HG02870 (cell line): ENCODE data around the gene NECTIN1.

Experiments
- ATAC-seq: cut with Tn5 transposase; IDR thresholded peaks from one replicate; pipeline ENCODE4 v1.9.1; 2021; ENCODE audit warnings: mild to moderate bottlenecking, moderate library complexity; ENCODE audit not compliant: unreplicated experiment

The NECTIN1 gene, protein sequence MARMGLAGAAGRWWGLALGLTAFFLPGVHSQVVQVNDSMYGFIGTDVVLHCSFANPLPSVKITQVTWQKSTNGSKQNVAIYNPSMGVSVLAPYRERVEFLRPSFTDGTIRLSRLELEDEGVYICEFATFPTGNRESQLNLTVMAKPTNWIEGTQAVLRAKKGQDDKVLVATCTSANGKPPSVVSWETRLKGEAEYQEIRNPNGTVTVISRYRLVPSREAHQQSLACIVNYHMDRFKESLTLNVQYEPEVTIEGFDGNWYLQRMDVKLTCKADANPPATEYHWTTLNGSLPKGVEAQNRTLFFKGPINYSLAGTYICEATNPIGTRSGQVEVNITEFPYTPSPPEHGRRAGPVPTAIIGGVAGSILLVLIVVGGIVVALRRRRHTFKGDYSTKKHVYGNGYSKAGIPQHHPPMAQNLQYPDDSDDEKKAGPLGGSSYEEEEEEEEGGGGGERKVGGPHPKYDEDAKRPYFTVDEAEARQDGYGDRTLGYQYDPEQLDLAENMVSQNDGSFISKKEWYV

DNA sequence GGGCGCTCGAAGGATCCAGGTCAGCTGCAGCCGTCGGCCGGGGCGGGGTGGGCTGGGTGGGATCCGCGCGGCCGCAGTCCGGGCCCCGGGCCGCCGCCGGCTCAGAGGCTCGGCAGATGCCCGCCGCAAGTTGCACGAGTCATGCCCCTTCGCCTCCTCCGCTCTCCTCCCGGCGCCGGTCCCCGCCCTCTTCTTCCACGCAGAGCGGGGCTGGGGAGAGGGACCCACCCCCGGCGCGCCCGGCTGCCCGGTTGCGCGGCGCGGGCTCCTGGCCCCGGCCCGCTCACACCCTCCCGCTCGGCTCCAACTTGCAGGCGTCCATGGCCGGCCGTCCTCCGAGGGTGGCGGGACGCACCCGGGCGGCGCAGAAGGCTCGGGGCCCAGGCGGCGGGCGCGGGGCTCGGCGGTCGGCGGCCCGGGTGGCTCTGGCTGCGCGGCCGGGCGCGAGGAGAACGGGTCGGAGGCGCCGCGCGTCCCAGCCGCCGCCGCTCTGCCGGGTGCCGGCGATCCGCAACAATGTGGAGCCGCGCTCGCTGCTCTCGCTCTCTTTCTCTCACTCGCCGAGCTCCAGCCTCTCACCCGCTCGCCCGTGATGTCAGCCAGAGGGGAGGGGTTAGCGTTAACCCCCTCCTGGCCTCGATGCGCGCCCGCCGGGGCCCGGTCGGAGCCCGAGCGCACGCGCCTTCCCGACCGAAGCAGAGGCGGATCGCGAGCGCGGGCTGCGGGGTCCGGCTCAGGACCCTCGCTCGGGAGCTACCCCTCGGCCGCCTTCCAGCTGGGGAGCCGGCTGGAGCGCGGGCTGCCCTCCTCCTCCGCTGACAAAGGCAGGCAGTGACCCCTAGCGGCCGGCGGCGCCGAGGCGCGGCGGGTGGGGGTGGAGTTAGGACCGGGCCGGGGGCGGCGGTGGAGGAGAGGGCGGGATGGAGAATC lies at the start of gene NECTIN1:
TSS of gene NECTIN1 (minus strand) at position 550 of the 930 bp plus-strand sequence. CDS start 647 bp downstream, outside the sequence.
- ATAC-seq, result peak; percentile 80

DNA sequence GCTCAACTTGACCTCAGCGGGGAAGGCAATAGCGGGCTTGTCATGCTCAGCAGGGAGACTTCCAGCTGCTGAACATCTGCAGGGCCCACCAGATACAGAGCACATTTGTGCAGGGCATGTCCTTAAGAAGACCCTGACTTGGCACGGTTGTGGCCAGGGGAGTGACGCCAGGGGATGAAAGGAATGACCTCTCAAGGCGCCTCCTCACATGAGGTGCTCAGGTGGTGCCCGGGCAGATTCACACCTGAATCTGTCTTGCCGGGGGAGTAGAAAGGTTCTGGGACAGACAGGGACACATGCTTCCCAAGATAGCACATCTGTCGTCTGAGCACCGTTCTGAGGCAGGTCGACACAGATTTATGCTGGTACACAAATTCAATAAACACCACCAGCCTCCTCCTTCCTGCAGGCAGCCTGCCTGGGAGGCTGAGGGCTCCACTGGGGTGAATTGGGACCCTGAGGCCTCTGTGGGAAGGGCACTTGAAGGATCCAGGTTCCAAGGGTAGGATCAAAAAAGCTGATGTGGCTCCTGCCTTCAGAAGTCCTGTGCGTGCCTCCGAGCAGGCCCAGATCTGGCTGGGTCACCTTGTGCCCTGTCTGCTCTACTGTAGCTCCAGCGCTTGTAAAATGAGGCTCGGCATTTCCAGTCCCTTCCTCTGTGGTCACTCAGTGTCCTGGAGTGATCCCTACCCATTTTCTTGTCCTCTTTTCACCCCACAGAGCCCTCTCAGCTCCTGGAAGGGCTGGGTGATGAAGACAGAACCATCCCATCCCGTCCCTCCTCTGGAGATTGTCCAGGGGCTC lies 49.6 kb upstream of the NECTIN1 start:
- ATAC-seq, result no peak

DNA sequence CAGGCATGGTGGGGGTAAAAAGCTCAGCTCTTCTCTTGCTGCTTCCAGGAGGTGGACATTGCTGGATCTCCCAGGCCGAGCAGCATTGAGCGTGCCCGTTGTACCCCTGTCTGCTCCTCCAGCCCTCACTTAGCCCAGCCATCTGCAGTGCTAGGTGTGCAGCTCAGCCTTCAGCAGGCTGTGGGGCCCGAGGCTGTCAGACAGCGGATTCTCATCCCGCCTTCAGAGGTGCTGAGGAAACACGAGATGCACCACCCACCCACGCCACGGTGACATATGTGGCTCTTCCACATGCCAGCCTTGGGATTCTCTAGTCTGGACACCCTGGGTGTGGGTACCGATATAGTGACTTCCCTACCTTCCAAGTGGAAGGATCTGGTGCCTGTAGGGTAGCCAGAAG lies 48.9 kb upstream of the NECTIN1 start:
- ATAC-seq, result no peak

DNA sequence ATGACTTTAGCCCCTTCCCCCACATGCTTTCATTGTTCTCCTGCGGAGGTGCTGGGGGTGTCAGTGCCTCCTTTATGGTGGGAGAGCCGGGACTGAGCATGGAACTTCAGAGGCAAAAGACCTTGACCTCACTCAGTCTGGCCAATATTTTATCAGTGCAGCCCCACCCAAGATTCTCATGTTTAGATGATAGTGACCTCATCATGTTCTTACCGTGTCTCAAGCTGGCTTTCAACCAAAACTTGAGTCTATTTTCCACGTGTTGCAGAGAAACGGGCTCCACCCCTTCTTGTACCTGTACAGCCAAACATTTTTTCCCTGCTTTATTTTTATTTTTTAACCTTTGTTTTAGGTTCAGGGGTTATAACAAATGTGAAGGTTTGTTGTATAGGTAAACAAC lies 47.7 kb upstream of the NECTIN1 start:
- ATAC-seq, result no peak

DNA sequence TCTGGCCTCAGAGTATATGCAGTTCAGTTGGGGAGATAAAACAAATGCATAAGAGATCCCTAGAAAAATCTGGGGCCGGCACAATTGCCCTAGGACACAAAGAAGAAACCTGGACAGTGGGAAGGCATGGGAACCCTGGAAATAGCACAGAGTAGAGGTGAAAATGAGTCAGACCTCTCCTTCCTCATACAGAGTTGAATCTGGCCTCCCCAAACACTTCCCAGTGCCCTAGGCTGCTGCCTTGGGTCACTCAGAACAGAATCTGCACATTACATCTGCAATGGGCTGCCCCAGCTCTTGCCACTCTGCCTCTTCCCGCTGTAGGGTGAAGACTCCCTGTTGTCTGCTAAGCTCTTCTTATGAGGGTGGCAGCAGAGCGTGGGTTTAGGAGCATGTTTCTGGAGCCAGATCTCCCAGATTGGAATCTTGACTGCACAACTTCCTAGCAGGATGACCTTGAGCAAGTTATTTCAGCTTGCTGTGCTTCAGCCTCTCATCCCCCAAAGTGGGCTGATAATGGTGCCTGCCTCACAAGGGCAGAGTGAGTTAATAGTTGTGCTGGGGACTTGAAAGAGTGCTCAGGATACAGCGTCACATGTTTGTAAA lies 47.1 kb upstream of the NECTIN1 start:
- ATAC-seq, result no peak

DNA sequence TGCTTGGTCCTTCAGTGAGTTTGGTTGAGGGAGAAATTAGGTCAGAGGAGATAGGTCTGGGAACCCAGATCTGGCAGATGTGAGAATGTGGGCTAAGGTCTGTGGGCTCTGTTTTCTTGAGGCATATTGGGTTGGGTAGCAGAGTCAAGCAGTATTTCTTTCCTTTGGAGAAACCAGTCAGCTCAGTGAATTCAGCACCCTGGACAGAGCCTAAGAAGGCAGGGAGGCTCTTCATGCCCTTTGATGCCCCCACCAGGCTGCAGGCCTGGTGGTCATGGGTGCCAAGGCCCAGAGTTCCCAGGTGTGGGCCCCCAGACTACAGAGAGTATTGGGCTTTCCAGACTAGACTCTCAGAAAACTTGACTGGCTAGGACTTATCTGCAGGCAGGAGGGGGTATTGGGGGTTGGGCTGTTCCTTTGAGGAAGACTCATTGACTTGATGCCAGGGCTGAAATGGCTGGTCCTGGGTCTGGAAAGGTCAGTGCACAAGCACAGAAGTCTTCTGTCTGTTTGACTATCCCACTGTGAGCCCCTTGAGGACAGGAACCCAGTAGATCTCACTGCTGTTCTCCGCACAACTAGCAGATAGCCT lies 45.3 kb upstream of the NECTIN1 start:
- no peak for ATAC-seq

DNA sequence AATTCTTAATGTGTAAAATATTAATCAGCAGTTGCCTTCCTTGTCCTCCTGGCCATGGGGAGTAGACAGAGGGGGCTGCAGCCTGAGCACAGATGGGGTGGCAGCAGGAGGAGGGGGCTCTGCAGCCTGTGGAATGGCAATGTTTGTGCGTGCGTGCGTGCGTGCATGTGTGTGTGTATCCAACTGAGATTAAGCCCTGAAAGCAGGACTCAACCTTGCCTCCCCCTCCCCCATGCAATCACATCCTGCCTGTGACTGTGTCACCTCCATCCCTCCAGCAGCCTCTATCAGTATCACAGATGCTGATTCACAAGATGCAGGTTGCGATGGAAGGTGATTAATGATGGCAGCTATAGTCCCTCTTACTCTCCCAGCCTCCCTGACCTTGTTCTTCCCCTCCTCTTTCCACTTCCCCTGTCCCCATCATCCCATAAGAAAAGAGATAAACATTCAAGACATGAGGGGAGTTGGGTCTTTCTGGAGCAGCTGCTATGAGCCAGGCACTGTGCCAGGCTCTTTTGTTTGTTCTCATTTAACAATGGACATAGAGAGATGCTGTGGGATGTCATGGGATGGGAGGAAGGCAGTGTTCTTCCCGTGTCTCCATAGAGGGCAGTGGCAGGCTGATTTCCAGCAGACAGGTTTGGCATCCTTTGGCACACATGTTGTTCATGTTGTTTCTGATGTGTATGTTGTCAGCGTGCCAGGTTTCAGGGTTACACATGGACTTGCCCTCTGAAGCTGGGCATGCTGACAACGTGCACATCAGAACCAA lies 43.8 kb upstream of the NECTIN1 start:
- no peak for ATAC-seq

DNA sequence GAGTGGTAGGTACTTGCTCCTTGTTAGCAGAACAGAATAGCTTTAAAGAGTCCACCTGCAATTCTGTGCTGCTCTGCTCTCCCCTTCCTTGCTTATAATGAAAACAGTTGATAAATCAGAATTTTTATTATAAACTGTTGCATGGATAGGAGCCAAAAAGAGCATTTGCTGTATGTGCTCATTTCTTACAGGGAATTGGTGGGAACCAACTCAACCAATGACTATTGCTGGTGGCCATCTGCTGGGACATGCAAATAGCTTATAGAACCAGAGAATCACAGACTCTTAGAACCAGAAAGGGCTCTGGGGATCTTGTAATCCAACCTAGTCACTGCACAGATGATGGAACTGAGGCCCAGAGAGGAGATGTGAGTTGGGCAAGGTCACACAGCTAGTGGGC lies 43.1 kb upstream of the NECTIN1 start:
- no peak for ATAC-seq

DNA sequence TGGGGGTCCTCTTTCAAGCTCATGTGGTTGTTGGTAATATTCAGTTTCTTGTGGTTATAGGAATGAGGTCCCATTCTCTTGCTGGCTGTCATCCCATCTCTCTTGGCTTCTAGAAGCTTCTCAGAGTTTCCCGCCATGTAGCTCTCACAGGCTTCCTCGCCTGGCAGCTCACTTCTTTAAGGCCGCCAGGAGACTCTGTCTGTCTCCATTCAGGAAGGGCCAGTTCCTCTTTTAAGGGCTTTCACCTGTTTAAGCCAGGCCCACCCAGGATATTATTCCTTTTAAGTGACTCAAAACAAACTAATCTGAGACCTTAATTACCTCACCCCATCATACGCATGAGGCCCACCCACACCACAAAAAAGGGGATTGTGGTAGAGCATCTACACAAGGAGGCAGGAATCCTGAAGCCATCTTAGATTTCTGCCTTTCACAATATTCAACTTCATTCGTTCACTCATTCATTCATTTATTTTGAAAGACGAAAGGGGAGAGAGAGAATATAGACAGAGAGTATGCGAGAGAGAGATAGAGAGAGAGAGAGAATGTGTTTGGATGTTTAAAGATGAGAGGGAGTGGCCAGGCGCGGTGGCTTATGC lies 42.3 kb upstream of the NECTIN1 start:
- no peak for ATAC-seq

DNA sequence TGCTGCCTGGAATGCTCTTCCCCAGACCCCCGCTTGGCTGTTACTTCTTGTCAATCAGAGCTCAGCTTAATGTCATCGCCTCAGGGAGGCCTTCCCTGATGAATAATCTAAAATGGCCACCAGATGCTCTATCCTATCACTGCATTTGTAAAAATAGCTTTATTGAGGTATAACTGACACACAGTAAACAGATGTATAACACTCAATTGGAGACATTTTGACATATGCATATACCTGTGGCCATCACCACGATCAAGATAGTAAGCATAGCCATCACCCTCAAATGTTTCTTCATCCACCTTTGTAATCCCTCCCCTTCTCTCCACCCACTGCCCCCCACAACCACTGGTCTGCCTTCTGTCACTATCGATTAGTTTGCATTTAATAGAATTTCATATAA lies 36.6 kb upstream of the NECTIN1 start:
- ATAC-seq, result no peak

DNA sequence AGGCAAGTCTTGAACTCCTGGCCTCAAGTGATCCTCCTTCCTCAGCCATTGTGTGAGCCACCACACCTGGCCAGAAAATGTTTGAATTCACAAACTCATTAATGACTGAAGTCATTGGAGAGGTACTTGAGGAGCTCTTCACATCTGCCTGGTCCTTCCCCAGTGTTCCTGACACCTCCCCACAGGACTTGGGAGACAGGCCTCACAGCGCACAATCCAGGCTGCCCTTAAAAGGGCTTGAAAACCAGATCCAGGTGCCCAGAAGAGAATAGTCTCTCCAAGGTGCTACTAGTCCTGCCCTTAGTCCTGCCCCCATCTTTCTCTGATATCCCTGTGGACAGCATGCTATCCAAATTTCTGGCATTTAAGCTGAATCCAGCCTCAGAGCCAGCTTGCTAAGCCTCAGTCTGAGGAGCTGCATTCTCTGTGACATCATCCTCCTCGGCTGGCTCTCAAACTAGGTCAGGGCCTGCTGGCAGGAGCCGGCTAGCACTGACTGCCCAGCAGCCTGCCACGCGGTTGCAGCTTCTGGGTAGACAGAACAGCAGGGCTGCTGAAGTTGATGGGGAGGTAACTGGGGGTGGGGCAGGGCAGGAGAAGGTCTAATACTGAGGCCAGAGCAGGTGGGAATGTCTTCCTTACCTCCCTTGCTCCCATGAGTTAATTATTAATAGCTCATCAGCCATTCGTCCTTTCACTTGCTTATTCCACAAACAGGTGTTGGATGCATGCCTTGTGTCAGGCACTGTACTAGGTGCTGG lies 35.3 kb upstream of the NECTIN1 start:
- ATAC-seq, result no peak

DNA sequence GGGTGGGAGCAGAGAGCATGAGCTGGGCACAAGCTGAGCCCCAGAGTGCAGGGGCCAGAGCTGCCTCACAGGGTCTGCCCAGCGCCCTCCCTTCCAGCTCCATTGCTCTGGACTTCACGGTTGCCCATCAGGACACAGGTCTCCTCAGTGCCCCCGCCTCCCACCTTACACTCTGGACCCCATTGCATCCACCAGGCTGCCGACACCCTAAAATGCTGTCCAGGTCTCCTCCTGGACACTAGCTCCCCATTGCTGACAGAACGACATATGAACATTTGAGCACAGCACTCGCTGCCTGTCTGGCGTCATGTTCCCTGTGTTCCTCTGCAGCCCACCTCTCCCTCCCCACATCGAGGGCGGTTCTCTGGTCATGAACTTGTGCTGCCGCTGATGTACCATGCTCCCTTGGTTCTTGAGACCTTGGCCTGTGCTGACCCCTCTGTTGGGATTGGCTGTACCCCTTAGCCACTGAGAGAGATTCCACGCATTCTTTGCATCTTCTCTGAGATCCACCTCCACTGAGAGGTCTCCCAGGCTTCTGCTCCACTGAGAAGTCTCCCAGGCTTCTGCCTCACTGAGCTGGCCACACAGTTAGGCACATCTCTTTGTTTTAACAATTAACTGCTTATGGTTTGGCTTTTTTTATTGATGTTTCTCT lies 34.2 kb upstream of the NECTIN1 start:
- no peak for ATAC-seq

DNA sequence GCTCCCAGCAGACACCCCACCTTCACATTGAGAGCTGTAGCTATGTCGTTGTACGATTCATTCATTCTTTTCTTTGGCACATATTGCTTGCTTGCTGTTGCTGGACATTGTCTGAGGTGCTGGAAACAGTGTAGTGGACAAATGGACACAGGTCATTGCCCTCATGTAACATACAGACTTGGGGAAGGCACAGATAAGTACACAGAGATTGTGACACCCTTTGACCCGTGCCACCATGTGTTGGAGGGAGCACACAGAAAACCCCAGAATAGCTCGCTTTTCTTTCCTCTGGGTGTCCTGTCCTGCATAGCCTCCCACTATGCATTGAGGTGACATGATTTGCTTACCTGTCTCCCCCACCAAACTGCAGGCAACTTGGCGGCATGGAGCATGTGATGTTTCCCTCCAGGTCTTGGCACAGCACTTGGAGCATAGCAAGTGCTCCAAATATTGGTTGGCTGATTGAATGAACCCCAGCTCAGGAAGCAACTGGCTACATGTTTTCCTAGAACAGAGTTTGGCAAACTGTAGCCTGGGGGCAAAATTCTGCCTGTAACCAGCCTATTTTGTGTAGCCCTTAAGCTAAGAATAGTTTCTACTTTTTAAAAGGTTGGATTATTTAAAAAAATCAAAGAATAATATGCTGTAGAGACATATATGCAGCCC lies 30.9 kb upstream of the NECTIN1 start:
- no peak for ATAC-seq

DNA sequence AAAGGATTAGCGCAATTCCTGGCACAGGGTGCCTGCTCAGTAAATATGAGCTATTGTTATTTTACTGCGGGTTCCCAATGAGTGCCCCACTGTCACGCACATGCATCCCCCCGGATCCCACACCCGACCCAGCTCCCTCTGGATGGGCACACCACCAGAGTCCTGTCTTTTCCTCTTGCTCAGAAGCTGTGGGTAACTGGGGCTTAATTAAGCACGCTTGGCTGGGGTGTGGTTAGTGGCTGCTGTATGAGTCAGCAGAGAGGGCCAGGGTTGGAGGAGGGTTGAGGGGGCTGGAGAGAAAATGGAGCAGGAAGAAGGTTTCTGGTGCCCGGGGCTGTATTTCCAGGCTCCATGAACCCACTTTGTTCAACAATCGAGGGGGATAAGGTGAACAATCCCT lies 30.3 kb upstream of the NECTIN1 start:
- peak; percentile 54 for ATAC-seq

DNA sequence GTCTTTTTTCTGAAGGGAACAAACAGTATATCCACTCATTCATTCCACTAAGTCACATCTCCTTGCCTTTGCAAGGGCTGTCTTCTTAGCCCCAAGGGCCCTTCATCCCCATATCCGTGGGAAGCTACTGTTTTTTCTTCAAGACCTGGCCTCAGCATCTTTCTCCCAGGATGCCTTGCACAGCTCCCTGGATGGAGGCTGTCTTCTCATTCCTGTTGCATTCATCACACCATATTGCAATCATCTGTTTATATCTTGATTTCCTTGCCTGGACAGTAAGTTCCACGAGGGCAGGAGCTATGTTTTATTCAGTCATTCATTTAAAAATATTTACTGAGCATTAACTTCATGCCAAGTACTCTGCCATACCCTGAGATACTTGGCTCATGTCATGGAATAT lies 29.3 kb upstream of the NECTIN1 start:
- no peak for ATAC-seq

DNA sequence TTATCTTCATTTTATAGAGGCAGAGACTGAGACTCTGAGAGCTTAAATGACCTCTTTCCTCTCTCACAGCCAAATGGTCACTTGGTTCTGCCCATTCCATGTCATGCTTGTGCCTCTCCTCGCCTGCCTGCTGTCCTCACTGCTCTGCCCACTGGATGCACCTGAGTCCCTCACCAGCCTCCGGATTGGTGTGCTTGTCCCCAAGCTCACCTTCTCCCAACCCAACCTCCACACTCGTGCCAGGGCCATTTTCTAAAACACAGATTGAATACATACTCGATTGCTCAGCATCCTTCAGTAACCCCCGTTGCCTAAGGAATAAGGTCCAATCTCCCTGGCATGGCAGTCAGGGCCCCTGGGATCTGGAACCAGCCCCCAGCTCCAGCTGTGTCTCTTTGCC lies 28.4 kb upstream of the NECTIN1 start:
- no peak for ATAC-seq
